A673 (cell line): ENCODE results near the gene INHBA.

Experiments
- EZH2 ChIP-seq: fragments of 200-600 bp; sonication (generic); IDR thresholded peaks from 2 replicates; pipeline ENCODE4 v1.6.1; 2017; ENCODE audit warnings: borderline replicate concordance, low read depth, mild to moderate bottlenecking, mixed read lengths, antibody characterized with exemption, low read length; ENCODE audit not compliant: poor library complexity, severe bottlenecking
- TF ChIP-seq, protein P1 (sequence below): fragments of 300-800, 200-600 bp; sonication (generic); conservative IDR thresholded peaks from 2 replicates; pipeline ENCODE4 v1.5.1; 2017; ENCODE audit warnings: low read depth, mild to moderate bottlenecking, antibody characterized with exemption, low read length, moderate library complexity, mixed read lengths

DNA sequence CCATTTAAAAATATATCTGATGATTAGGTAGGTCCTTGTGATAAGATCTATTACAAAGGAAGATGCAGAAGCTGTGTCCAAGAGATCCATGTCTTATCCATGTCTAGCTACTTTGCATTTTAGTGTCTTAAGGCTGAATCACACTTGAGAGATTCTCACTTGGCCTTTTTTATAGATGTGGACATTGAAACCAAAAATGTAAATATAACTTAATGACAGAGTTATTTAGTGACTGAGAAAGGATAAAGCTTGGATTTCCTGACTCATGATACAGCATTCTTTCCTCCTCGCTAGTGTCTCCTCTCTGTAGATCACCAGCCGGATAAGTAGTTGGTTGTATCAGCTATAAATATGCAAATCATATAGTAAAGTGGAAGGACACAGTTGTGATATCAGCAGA, 23.3 kb downstream of the INHBA start:
- TF ChIP-seq, protein P1, sequence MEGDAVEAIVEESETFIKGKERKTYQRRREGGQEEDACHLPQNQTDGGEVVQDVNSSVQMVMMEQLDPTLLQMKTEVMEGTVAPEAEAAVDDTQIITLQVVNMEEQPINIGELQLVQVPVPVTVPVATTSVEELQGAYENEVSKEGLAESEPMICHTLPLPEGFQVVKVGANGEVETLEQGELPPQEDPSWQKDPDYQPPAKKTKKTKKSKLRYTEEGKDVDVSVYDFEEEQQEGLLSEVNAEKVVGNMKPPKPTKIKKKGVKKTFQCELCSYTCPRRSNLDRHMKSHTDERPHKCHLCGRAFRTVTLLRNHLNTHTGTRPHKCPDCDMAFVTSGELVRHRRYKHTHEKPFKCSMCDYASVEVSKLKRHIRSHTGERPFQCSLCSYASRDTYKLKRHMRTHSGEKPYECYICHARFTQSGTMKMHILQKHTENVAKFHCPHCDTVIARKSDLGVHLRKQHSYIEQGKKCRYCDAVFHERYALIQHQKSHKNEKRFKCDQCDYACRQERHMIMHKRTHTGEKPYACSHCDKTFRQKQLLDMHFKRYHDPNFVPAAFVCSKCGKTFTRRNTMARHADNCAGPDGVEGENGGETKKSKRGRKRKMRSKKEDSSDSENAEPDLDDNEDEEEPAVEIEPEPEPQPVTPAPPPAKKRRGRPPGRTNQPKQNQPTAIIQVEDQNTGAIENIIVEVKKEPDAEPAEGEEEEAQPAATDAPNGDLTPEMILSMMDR: no peak
- TF ChIP-seq EZH2: no peak
